CD8-positive, alpha-beta memory T cell (primary cell): ENCODE data around the gene PTPN7. TPM values are rescaled to one million over a fixed set of nuclear protein-coding genes. Genes with fewer than 3 reads are reported as not detected.
A peak's percentile ranks its signal among the peaks of the same experiment; 100 is the strongest.
"Not testable (repeated sequence)": the region's sequence is repeated elsewhere in the genome, so short reads cannot be mapped to it uniquely, and the experiment has no call there.

Experiments
- CTCF ChIA-PET: fragments of 350-600 bp; sonication (Branson Sonifier 250); formaldehyde crosslinking; loops from one replicate; lab custom pipeline; 2021; ENCODE audit warnings: antibody characterized with exemption; lab: Charles Lee
- POLR2A ChIA-PET: fragments of 350-600 bp; sonication (Branson Sonifier 250); formaldehyde crosslinking; loops from one replicate; lab custom pipeline; 2021; ENCODE audit warnings: antibody characterized with exemption; lab: Charles Lee
- DNase-seq, 5 donors: peaks; one replicate each; pipeline versions ENCODE4 v3.0.0 to v3.0.0-alpha.2; 2020 to 2022; ENCODE audit warnings: mixed read lengths in 1 of 5
- H3K27ac ChIP-seq: one replicate; pipeline ENCODE4 v1.7.0; 2013; ENCODE audit warnings: low read depth, mild to moderate bottlenecking, low read length, moderate library complexity
- H3K27me3 ChIP-seq: 2 replicates; pipeline ENCODE4 v1.7.0; 2013; ENCODE audit warnings: low read length, mild to moderate bottlenecking; ENCODE audit not compliant: insufficient read depth, poor library complexity, severe bottlenecking
- H3K36me3 ChIP-seq: 2 replicates; pipeline ENCODE4 v1.7.0; 2013; ENCODE audit warnings: mild to moderate bottlenecking, low read length, moderate library complexity; ENCODE audit not compliant: insufficient read depth
- H3K4me1 ChIP-seq: 2 replicates; pipeline ENCODE4 v1.7.0; 2013; ENCODE audit warnings: mild to moderate bottlenecking, low read length, moderate library complexity; ENCODE audit not compliant: insufficient read depth
- H3K4me3 ChIP-seq: 2 replicates; pipeline ENCODE4 v1.7.0; 2013; ENCODE audit warnings: mild to moderate bottlenecking, low read length
- H3K9me3 ChIP-seq: 2 replicates; pipeline ENCODE4 v1.7.0; 2013; ENCODE audit warnings: mild to moderate bottlenecking, low read length
- H3K27ac Mint-ChIP-seq, 8 donors: one replicate each; pipeline ENCODE4 v1.8.0; 2020 to 2021; ENCODE audit warnings: mixed read lengths in 8 of 8, mild to moderate bottlenecking in 6 of 8, inconsistent platforms in 3 of 8, moderate library complexity in 3 of 8
- H3K27me3 Mint-ChIP-seq, 2 donors: one replicate each; pipeline ENCODE4 v1.8.0; 2020 to 2021; ENCODE audit warnings: mixed read lengths in 2 of 2, mild to moderate bottlenecking in 1 of 2, moderate library complexity in 1 of 2
- H3K36me3 Mint-ChIP-seq, 3 donors: one replicate each; pipeline ENCODE4 v1.8.0; 2020 to 2021; ENCODE audit warnings: mixed read lengths in 3 of 3, inconsistent platforms in 1 of 3, mild to moderate bottlenecking in 1 of 3
- H3K4me1 Mint-ChIP-seq, 3 donors: one replicate each; pipeline ENCODE4 v1.8.0; 2020 to 2021; ENCODE audit warnings: mixed read lengths in 3 of 3, inconsistent platforms in 1 of 3, mild to moderate bottlenecking in 1 of 3
- H3K4me3 Mint-ChIP-seq, 7 donors: one replicate each; pipeline ENCODE4 v1.8.0; 2020 to 2021; ENCODE audit warnings: mixed read lengths in 7 of 7, mild to moderate bottlenecking in 6 of 7, moderate library complexity in 4 of 7, inconsistent platforms in 2 of 7
- H3K9me3 Mint-ChIP-seq, 5 donors: one replicate each; pipeline ENCODE4 v1.8.0; 2020 to 2022; ENCODE audit warnings: mixed read lengths in 5 of 5, mild to moderate bottlenecking in 3 of 5, moderate library complexity in 2 of 5, inconsistent platforms in 1 of 5
- polyA plus RNA-seq: library from polyadenylated mRNA; unstranded; fragments of 300-500 nt; fragmentation: Illumina TruSeq; gene quantifications from one replicate; pipeline ENCODE4 v1.2.3, GENCODE V29; 2021
- total RNA-seq, 2 experiments: library from RNA; stranded (reverse); gene quantifications; one replicate each; pipeline ENCODE4 v1.2.3, GENCODE V29; 2021

The PTPN7 gene
- total and polyA plus RNA-seq, 3 experiments from 2014 or later = 91.4 to 449 (median 446) TPM

DNA sequence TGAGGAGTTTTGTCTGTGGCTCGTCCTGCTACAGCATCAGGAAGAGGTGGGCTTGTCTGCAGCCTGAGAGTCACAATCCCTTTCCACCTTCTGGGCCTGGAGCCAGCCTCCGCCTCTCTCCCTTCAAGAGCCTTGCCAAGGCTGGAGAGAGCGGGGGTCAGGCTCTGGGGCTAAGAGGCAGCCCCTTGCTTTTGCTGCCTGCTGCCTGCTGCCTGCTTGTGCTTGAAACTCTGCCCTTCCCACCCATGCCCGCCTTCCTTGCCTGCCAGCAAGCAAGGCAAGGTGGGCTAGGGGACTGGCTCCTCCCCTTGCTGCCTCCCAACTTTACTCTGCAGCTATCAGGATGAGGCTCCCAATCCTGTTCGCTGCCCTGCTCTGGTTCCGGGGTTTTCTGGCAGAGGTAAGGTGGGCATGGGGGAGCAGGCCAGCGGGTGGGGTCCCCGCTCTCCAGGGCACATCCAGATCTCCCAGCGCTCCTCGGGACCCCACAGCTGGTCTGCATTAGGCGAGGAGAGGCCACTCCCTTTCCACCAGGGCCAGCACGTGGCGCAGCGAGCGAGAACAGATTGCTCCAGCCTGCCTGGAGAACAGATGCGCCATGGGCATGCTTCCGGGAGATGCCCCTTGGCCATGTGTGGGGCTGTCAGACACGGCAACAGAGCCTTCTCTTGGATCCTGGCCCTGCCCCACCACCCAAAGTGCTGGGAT is 7.5 kb upstream of the PTPN7 start:
- Mint-ChIP-seq H3K9me3 (no peaks in the 10 kb centered on the region), H3K27me3 (no peaks in the 10 kb centered on the region), H3K4me1 (peaks cover 26 to 49% (median 43%) of the 10 kb centered on the region in 3 donors), H3K27ac (no peak overlapping the region), H3K36me3 (no peaks in the 10 kb centered on the region), H3K4me3 (no peak overlapping the region)
- Histone ChIP-seq H3K4me1 (peaks cover 35% of the 10 kb centered on the region), H3K36me3 (no peaks in the 10 kb centered on the region), H3K9me3 (no peaks in the 10 kb centered on the region), H3K27ac (no peak overlapping the region), H3K4me3 (no peak overlapping the region), H3K27me3 (no peaks in the 10 kb centered on the region)
- DNase-seq = no peak
- ChIA-PET CTCF (interaction anchor here (6.0 kb wide), 1 partner anchor 13 kb away, joined by 26 read pairs; no protein-coding TSS in a partner anchor), POLR2A (no interaction called here)

DNA sequence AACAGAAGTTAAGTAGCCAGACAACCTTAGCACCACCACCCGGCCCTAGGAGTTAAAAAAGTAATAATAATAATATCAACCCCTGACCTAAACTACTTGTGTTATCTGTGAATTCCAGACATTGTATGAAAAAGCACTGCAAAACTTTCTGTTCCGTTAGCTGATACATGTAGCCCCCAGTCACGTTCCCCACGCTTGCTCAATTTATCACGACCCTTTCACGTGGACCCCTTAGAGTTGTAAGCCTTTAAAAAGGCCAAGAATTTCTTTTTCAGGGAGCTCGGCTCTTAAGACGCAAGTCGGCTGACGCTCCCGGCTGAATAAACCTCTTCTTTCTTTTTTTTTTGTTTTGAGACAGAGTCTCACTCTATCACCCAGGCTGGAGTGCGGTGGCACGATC is 6.7 kb upstream of the PTPN7 start:
- not testable (repeated sequence) for H3K36me3 Mint-ChIP-seq, H3K4me3 ChIP-seq, H3K9me3 Mint-ChIP-seq, DNase-seq, H3K4me3 Mint-ChIP-seq, H3K27me3 Mint-ChIP-seq, H3K9me3 ChIP-seq, H3K27me3 ChIP-seq, H3K36me3 ChIP-seq
- H3K27ac ChIP-seq = peak overlapping the region; percentile 33
- peaks cover 34 to 57% (median 51%) of the 10 kb centered on the region in 3 donors for H3K4me1 Mint-ChIP-seq
- peaks cover 43% of the 10 kb centered on the region for H3K4me1 ChIP-seq
- H3K27ac Mint-ChIP-seq = peak overlapping the region in 2 of 8 donors; percentile 9 to 83
- CTCF ChIA-PET = interaction anchor here (6.0 kb wide), 1 partner anchor 12 kb away, joined by 26 read pairs; no protein-coding TSS in a partner anchor
- POLR2A ChIA-PET = interaction anchor here (1.2 kb wide), 1 partner anchor 12 kb away, joined by 3 read pairs; no protein-coding TSS in a partner anchor

DNA sequence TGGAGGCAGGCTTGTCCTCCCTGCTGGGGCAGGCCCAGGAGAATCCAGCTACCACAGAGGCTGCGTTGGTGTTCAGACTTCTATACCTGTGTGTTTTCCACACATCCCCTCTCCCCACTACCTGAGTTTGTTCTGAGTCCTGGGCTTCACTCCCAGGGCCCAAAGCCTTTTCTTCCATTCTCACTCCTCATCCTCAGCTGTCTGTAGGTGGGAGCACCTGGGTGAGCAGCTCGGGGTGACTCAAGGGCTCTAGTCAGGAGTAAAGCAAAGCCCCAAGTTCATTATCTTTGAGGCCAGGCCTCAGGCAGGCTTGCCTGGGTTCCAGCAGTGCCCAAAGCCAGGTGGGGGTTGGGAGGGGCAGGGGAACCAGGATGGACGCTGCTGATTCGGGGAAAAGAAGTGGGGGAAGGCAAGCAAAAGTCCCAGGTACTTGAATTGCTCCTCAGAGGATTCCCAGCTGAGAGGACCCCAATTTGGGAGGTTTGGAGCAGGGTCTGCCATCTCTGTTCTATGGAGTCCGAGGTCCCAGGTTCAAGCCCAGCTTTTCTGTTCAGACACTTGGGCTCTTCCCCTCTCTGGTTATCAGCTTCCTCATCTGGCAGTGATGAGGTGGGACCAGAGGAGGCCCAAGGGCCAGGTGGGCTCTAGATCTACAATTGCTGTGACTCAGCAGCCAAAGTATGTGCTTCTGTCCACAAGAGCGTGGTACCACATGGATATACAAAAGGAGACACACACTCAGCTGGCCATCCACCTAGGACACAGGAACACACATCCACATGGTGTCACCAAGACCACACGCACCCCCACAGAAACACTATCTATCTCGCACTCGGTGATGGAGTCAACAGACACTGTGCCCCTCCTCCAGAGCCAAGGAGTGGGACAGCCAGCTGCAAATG is 5.8 kb upstream of the PTPN7 start:
- CTCF ChIA-PET = interaction anchor here (1.2 to 6.0 kb wide), 3 partner anchors 11 to 31 kb away, joined by 3 to 26 read pairs (median 4); no protein-coding TSS in a partner anchor
- H3K9me3 Mint-ChIP-seq = no peaks in the 10 kb centered on the region
- Histone ChIP-seq H3K4me3 (peak overlapping the region; percentile 37), H3K27me3 (no peaks in the 10 kb centered on the region), H3K4me1 (peaks cover 51% of the 10 kb centered on the region), H3K36me3 (no peaks in the 10 kb centered on the region), H3K27ac (peak overlapping the region; percentile 97), H3K9me3 (no peaks in the 10 kb centered on the region)
- H3K4me3 Mint-ChIP-seq = peak overlapping the region in 3 of 7 donors; percentile 14 to 82 (median 44)
- peaks cover 43 to 66% (median 58%) of the 10 kb centered on the region in 3 donors for H3K4me1 Mint-ChIP-seq
- no peaks in the 10 kb centered on the region for H3K36me3 Mint-ChIP-seq
- POLR2A ChIA-PET = interaction anchor here (1.2 kb wide), 1 partner anchor 11 kb away, joined by 3 read pairs; no protein-coding TSS in a partner anchor
- no peak for DNase-seq
- no peaks in the 10 kb centered on the region for H3K27me3 Mint-ChIP-seq
- H3K27ac Mint-ChIP-seq = peak overlapping the region in 6 of 8 donors; percentile 22 to 82 (median 50)

DNA sequence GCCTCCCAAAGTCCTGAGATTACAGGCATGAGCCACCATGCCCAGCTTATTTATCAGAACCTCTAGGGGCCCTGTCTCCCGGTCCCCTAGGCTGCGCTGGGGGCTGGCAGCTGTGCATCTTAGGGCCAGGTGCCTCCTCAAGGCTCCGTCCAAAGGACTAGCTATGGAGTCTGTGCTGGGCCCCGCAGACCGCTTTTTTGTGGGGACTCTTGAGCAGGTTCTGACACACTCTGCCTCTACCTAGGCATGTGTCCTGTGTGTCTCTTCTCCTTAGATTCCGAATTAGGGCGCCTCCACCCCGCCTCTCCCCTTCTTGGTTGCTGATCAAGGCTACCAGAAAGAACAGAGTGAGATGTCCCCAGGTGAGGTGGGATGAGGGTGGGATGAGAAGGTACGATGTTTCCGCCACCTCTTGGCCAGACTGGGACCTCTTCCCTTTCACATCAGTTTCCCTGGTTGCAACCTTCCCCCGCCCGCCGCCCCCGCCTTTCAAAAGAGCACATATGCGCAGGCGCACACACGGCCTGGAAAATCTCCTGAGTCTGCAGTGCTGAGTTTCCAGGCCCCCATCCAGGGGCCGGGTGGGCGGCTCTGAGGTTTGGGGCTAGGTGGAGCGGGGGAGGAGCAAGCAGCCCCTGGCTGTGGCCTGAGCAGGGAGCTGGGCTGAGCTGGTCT is 5.0 kb upstream of the PTPN7 start:
- no peaks in the 10 kb centered on the region for H3K9me3 Mint-ChIP-seq
- DNase-seq = peak in 1 of 5 donors; percentile 3
- H3K36me3 Mint-ChIP-seq = peaks cover 0 to 3% (median 0%) of the 10 kb centered on the region in 3 donors
- H3K4me1 ChIP-seq = peaks cover 58% of the 10 kb centered on the region
- H3K27me3 Mint-ChIP-seq = no peaks in the 10 kb centered on the region
- no peaks in the 10 kb centered on the region for H3K9me3 ChIP-seq
- no peaks in the 10 kb centered on the region for H3K36me3 ChIP-seq
- peak overlapping the region; percentile 59 to 83 (median 76) for H3K4me3 Mint-ChIP-seq
- ChIA-PET CTCF (interaction anchor here (1.2 to 6.0 kb wide), 4 partner anchors 10 to 30 kb away, joined by 3 to 26 read pairs (median 4); no protein-coding TSS in a partner anchor), POLR2A (no interaction called here)
- H3K27ac ChIP-seq = peak overlapping the region; percentile 97
- peak overlapping the region; percentile 37 for H3K4me3 ChIP-seq
- H3K27me3 ChIP-seq = no peaks in the 10 kb centered on the region
- H3K27ac Mint-ChIP-seq = peak overlapping the region in 7 of 8 donors; percentile 75 to 95 (median 91)
- peaks cover 51 to 68% (median 66%) of the 10 kb centered on the region in 3 donors for H3K4me1 Mint-ChIP-seq

DNA sequence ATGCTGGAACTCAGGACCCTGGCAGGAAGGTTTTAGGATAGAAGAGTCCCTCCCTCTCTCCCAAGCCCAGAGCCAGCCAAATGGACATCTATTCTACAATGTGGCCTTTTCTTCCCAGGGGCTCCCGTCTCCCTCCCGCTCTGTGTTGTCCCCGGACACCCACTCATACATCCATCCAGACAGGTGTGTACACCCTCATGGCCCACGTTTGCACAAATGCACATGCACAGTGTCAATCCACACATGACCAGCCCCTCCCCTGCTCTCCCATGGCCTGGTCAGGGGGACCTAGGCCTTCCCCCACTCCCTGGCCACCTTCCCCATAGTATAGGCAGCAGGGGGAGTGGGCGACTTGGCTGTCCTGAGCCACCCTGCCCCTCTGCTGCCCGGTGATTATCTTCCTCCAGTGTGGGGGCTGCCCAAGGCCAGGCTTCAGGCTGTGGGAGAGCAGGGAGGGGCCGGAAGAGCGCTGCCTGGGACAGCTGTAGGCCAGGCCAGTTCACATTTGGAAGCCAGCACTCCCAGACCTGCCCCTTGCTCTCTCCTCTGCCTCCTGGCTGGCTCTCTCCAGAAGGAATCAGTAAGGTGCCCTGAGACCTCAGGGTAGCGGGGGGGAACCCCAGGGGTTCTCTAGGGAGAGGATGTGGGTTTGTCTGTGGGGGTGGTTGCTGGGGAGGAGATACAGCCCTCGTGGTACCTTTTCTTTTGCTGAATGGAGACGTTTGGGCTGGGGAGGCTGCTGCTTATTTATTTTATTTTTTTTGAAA is 4.1 kb upstream of the PTPN7 start:
- no peaks in the 10 kb centered on the region for H3K9me3 ChIP-seq
- Mint-ChIP-seq H3K27me3 (no peaks in the 10 kb centered on the region), H3K4me3 (peak overlapping the region; percentile 59 to 100 (median 81)), H3K27ac (peak overlapping the region; percentile 74 to 95 (median 86)), H3K36me3 (peaks cover 0 to 13% (median 0%) of the 10 kb centered on the region in 3 donors), H3K4me1 (peaks cover 58 to 77% (median 71%) of the 10 kb centered on the region in 3 donors), H3K9me3 (no peaks in the 10 kb centered on the region)
- H3K36me3 ChIP-seq = no peaks in the 10 kb centered on the region
- peaks cover 58% of the 10 kb centered on the region for H3K4me1 ChIP-seq
- peak overlapping the region; percentile 97 for H3K27ac ChIP-seq
- DNase-seq = peak; percentile 73 to 90 (median 84)
- ChIA-PET CTCF (interaction anchor here (1.2 to 6.0 kb wide), 2 partner anchors 9 to 22 kb away, joined by 3 to 26 read pairs; no protein-coding TSS in a partner anchor), POLR2A (no interaction called here)
- H3K27me3 ChIP-seq = no peaks in the 10 kb centered on the region
- H3K4me3 ChIP-seq = peak overlapping the region; percentile 14

DNA sequence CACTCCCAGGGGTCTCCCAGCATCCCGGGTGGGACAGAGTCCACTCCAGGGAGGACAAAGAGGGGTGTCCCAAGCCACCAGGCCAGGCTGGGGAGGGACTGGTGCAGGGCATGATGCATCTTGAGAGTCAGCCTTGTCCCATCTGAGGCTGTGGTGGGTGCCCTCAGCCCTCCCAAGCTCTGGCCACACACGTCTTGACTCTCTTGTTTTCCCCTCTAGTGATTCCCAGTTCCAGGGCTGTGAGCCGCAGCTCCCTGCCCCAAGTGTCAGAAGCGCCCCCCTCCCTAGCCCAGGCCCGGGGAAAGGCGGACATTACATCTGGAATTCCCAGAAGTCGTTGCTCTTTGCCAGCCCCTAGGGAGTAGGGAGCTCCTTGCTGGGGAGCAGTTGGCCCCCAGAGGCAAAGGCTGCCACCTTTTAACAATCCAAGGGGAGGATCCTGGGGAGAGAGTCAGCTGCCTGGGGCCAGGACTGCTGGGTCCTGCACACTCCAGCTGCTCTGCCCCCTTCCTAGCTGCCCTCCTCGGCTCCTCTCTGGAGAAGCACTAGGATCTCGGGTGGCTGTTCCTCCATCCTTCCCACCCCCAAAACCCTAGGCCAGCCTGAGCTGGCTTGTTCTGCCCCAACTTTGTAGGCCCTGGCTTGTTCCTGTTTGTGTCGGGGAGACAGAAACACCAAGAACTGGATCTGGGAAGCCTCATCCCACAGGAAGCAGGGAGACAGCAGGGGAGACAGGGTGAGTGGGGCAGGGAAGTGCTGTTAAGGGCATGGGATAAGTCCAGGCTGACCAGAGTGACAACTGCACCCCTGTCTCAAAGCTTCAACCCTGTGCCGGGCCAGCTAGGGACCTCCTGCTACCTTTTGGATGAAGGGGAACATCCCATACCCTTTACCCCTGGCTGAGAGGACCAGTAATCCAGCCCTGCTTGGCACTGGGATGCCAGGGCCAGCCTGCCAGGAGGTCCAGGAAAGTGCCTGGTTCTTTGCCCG is 3.2 kb upstream of the PTPN7 start:
- no peaks in the 10 kb centered on the region for H3K9me3 Mint-ChIP-seq
- peak overlapping the region; percentile 21 to 100 (median 88) for H3K27ac Mint-ChIP-seq
- Histone ChIP-seq H3K9me3 (no peaks in the 10 kb centered on the region), H3K27me3 (no peaks in the 10 kb centered on the region), H3K4me1 (peaks cover 65% of the 10 kb centered on the region), H3K36me3 (no peaks in the 10 kb centered on the region), H3K4me3 (peak overlapping the region; percentile 87), H3K27ac (peak overlapping the region; percentile 97)
- H3K4me1 Mint-ChIP-seq = peaks cover 67 to 86% (median 80%) of the 10 kb centered on the region in 3 donors
- peaks cover 0 to 2% of the 10 kb centered on the region in 2 donors for H3K27me3 Mint-ChIP-seq
- peak in 1 of 5 donors; percentile 5 for DNase-seq
- H3K36me3 Mint-ChIP-seq = peaks cover 0 to 14% (median 0%) of the 10 kb centered on the region in 3 donors
- ChIA-PET CTCF (interaction anchor here (0.9 to 6.0 kb wide), 4 partner anchors 8 to 21 kb away, joined by 3 to 26 read pairs (median 14); partner anchors contain the start of gene ARL8A), POLR2A (interaction anchor here (1.8 kb wide), 1 partner anchor 21 kb away, joined by 7 read pairs; no protein-coding TSS in a partner anchor)
- peak overlapping the region; percentile 70 to 100 (median 91) for H3K4me3 Mint-ChIP-seq
